ENCODE measurements around the gene PDGFB. TPM values are rescaled to one million over a fixed set of nuclear protein-coding genes. Genes with fewer than 3 reads are reported as not detected.

Gene PDGFB
- total and polyA plus RNA-seq, 2 experiments from 2014 or later = 2.2 to 8.0 TPM

- Mint-ChIP-seq H3K36me3 (ENCODE audit: low read depth) (no peaks in the 10 kb centered on the region; the same call in 2 of the 3 replicates), H3K27me3 (ENCODE audit: insufficient read depth, low read depth, poor library complexity) (peaks cover 33% of the 10 kb centered on the region), H3K4me1 (peaks cover 85% of the 10 kb centered on the region), H3K4me3 (peak overlapping the region; percentile 32; the same call in 1 of the 3 replicates), H3K27ac (peak overlapping the region; percentile 95), H3K9me3 (peaks cover under 1% of the 10 kb centered on the region; the same call in 1 of the 3 replicates)
- H4K20me1 ChIP-seq (replicated peaks; ENCODE audit: insufficient read depth) = no peaks in the 10 kb centered on the region
- H3K36me3 ChIP-seq (ENCODE audit: insufficient read depth) = no peaks in the 10 kb centered on the region
- H3K4me3 ChIP-seq = peak overlapping the region; percentile 36; the same call in 1 of the 2 replicates
- H3F3A ChIP-seq (replicated peaks; ENCODE audit: low read depth) = peaks cover 14% of the 10 kb centered on the region
- no peak for TF ChIP-seq POLR2AphosphoS5 (IDR thresholded peaks at IDR 0.05; ENCODE audit: low read depth)
- no peak for TF ChIP-seq ZNF331 (CRISPR knock-in tag; IDR thresholded peaks at IDR 0.05; ENCODE audit: low read depth)
- no peak for TF ChIP-seq JUNB (IDR thresholded peaks at IDR 0.05; ENCODE audit: unreplicated experiment)
- no peak for TF ChIP-seq NANOG (IDR thresholded peaks at IDR 0.05; ENCODE audit: borderline replicate concordance)
- TF ChIP-seq ZNF462 (CRISPR knock-in tag; IDR thresholded peaks at IDR 0.05) = no peak
- no peak for TF ChIP-seq EZH2phosphoT487 (IDR thresholded peaks at IDR 0.05; ENCODE audit: unreplicated experiment)
- DNase-seq (ENCODE audit: low spot score) = peak; percentile 57
- H2AFZ ChIP-seq = no peak overlapping the region
- H3K4me2 ChIP-seq = peak overlapping the region; percentile 80
- peak overlapping the region; percentile 99 for H3K27ac ChIP-seq (ENCODE audit: low read depth)
- no peaks in the 10 kb centered on the region for H3K9me2 ChIP-seq (ENCODE audit: insufficient read depth)
- ATAC-seq = peak; percentile 1
- H3K4me1 ChIP-seq (ENCODE audit: insufficient read depth) = peaks cover 54% of the 10 kb centered on the region
- H3K27me3 ChIP-seq (ENCODE audit: insufficient read depth) = no peaks in the 10 kb centered on the region
- H3K79me2 ChIP-seq (replicated peaks; ENCODE audit: insufficient read depth) = no peaks in the 10 kb centered on the region
Measured at GRCh38 chr22:39175353-39176142, 69.2 kb downstream of the PDGFB start.

Data from GM23338 (cell line).